DND-41 (cell line): ENCODE results near the gene FXYD6.

ENCODE experiments used
- CTCF ChIP-seq: IDR thresholded peaks from 2 replicates; pipeline ENCODE4 v1.5.1; 2012; ENCODE audit warnings: borderline replicate concordance, low read length, moderate library complexity, mild to moderate bottlenecking; ENCODE audit not compliant: poor library complexity, severe bottlenecking; ENCODE audit errors: extremely low read depth
- EZH2 ChIP-seq: IDR thresholded peaks from 3 replicates; pipeline ENCODE4 v1.6.1; 2012; ENCODE audit warnings: borderline replicate concordance, low read depth, mild to moderate bottlenecking, moderate library complexity, low read length, inconsistent platforms; ENCODE audit not compliant: severe bottlenecking

GRCh38 chr11:117925198-117925925 lies 48.9 kb upstream of the FXYD6 start:
- TF ChIP-seq CTCF: no peak
- TF ChIP-seq EZH2: no peak
